ENCODE results near the gene NEGR1.

Gene NEGR1

DNA sequence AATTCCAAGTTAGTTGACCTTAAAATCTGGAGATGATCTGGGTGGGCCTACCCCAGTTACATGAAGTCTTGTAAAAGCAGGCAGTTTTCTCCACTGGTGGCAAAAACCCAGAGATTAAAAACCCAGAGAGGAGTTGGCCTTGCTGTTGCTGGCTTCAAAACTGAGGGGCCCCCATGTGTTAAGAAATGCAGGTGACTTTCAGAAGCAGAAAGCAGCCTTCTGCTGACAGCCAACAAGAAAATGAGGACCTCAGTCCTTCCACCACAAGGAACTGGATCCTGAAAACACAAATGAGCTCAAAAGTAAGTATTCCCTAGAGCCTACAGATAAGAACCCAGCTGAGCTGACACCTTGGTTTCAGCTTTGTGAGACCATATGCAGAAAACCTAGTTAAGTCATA, 857.8 kb downstream of the NEGR1 start:
- DNase-seq = no peak

DNA sequence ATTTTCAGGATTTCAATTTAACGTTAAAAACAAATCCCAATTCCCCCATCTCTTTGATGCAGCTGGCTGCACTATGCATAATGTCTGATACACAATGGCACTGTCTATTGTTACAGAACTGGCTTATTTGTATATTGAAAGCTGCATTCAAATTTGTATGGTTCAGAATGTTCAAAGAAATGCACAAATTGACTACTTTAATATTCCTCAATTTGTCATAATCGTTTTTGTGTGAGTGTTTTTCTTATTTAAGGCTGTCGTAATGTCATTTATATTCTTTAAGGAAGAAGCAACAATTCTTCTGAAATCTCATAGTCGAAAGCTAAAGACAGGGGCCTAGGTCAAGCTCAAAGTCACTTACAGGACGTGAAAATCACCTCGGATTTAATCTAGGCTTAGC, 860.1 kb downstream of the NEGR1 start:
- no peak for DNase-seq

DNA sequence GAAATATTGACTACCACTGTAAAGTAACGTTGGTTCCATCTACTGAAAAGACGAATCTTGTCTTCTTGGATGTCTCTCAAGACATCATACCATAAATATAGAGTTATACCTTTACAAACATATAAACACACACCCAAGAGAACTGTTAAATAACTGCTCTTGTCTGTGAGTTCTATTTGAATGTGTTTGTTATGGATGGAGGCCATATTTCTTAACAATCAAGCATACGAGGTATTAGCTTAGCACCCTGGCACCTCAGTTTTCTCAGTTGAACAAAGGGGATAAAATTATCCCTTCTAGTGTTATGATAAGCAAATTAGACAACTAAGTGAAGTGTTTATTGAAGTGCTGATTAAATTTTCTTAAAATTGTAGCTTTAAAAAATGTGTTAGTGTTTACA, 864.9 kb downstream of the NEGR1 start:
- no peak for DNase-seq

DNA sequence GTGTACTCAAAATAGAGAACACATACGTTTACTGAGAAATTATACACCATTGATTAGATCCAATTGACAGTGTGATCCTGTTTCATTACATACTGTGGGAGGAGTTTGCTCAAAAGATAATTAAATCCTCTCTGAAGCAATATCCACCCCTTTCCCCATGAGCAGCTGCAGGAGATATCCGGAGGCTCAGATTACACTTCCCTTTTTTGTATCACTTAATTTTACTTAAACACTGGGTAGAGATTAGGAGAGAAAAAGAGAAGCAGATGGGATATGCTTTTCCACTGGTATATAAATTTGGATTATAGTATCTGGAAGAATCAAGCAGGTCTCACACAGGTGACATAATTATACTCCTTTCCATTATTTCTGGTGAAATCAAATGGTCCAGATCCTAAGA, 868.2 kb downstream of the NEGR1 start:
- DNase-seq = no peak

DNA sequence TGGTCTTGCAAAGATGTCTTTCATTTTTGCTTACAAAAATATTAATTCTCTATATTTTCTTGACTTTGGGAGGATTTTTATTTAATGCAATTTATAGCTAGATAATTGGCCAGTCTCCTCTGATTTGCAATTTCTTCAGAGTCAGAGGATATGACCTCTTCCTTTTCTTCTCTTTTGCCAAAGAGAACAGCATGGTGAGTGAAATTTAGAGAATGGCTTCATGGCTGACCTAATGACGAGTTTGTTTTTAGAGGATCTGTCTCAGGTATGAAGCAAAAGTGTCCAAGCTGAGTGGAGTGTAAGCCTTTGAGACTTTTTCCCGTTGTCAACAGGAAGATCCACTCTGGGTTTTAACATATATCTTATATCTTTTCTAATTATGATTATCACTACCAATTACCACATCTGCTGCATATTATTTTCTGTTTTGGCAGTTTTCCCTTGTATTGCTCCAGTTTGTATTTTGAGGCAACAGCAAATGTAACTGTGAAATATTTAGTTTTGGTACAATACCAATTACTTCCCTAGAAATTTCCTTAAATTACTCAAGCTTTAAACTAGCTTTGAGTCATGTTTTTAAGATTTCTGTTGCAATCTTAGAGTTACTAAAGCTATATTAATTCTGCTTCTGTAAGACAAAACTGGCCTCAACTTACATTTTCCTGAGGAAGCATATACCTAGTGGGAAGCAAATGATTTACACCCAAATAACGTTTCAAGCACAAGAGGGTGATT, 868.7 kb downstream of the NEGR1 start:
- DNase-seq = no peak

DNA sequence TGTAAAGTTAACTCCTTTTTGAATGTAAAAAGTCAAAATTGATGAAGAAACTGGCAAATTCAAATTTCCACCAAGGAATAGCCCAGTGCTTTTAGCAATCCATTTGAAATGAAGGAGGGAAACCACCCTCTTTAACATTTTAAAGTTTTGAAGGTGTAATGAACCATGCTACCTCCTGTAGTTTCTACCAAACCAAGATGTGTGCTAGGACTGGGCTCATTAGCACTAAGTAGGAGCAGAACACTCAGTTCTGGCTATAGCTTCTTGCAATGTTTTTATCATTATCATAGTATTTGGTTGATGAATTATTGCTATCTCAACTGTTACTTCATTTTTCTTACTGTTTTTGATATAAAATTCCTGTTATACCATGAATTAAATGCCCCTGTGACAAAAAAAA, 882.3 kb downstream of the NEGR1 start:
- DNase-seq = no peak

DNA sequence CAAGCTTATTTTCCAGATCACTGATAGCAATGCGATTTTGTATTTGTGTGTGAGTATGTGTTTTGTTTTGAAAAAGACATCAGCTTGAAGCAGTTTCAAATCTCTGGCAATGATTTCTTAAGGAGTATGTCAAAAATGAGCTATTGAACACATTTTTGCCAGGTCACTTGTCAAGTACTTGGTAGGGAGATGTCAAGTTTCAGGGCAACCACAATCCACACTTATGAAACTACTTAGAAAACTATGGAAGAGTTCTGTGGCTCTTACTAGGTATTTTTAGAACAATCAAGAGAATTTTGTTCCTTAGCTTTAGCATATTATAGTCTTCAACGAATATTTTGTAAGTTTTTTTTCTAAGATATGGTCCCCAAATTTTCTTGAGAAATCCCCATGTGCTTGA, 882.7 kb downstream of the NEGR1 start:
- DNase-seq = no peak

DNA sequence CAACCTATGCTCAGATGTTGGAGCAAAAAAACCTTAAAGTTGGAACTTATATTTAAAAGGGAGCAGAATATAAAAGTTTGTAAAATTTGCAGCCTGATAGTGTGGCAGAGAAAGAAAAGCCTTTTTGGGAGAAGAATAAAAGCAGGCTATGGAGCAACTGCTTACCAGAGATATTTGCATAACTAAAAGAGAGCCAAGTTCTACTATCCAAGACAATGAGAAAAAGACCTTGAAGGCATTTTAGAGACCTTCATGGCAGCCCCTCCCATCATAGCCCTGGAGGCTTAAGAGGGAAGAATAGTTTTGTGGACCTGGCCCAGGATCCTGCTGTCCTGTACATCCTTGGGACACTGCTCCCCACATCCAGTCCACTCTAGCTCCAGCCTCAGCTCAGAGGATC, 889.0 kb downstream of the NEGR1 start:
- no peak for DNase-seq

DNA sequence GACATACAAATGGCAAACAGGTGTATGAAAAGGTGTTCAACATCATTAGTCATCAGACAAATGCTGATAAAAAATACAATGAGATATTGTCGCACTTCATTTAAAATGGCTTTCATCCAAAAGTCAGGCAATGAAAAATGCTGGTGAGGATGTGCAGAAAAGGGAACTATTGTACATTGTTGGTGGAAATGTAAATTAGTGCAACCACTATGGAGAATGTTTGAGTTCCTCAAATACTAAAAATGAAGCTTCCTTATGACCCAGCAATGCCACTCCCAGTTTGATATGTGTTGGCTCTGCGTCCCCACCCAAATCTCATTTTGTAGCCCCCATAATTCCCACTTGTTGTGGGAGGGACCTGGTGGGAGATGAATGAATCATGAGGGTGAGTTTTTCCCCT, 891.8 kb downstream of the NEGR1 start:
- no peak for DNase-seq

DNA sequence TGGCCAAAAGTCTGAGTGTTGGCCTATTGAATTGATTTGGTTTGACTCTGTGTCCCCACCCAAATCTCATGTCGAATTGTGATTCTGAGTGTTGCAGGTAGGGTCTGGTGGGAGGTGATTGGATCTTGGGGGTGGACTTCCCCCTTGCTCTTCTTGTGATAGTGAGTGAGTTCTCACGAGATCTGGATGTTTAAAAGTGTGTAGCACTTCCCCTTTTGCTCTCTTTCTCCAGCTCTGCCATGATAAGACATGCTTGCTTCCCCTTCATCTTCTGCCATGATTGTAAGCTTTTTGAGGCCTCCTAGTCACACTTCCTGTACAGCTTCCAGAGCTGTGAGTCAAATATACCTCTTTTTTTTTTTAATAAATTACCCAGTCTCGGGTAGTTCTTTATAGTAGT, 904.5 kb downstream of the NEGR1 start:
- DNase-seq = no peak

DNA sequence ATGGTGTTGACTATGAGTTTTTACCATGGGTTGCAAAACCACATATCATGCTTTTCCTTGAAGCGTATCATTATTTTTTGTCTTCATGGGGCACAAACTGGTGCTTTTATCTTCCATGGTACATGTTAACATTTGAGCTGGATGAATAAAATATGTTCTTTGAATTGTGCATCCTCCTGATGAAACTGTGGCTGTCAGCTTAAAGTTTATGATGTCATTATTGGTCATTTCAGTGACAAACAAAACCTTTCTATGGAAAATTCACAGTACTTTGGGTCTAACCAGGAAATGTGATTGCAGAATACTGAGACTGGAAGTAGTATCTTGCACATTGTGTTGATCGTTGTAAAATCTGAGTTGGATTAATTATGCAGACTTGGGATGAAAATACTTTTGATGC, 909.8 kb downstream of the NEGR1 start:
- no peak for DNase-seq

DNA sequence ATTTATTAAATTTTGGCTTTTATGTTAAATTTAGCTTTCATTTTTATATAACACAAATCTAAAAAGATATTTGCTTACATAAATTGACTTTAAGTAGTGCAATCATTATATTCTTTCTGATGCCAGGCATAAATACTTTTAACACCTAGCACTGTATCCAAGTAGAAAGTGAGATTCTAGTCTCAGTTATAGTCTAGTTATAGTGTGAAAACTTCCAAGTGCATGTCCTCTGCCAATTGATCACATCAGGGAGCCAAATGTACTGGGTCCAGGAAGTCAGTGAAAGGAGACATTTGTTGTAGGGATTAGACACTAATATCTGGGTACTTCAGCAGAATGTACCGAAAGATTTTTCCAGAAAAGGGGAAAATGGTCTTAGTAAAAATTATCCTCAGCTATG, 910.8 kb downstream of the NEGR1 start:
- no peak for DNase-seq

DNA sequence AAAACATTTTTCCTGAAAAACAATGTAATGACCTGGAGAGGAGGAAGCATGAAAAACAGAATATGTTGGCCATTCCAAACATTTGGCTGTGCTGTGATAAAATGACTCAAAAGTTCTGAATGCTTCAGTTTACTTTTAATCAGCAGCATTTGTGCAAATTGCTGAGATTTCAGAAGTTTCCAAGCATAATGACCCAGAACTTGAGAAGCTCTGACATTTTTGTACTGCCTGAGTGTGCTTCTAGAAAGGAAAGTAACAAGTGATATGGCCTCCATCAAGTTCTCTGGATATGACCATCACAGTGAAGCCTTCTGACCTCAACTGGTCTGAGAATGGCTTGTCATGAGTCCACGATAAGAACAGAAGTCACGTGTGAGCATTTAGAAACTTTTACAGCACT, 918.1 kb downstream of the NEGR1 start:
- no peak for DNase-seq

DNA sequence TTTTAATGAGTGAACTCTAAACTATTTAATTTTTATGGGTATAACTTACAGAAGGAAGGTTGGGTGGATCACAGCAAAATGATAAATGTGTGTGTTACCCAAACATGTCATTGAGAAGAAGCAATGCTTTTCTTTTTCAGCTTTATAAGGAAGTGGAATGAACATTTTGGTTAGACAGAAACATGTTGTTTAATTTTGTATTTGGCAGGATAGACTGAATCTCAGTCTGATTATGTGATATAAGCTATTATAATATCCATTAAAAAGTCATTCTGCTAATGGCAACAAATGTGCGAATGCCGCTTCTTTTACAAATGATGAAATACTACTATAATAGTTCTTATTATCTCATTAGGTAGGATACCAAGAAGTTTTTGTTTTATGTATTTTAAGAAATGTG, 919.6 kb downstream of the NEGR1 start:
- DNase-seq = no peak

DNA sequence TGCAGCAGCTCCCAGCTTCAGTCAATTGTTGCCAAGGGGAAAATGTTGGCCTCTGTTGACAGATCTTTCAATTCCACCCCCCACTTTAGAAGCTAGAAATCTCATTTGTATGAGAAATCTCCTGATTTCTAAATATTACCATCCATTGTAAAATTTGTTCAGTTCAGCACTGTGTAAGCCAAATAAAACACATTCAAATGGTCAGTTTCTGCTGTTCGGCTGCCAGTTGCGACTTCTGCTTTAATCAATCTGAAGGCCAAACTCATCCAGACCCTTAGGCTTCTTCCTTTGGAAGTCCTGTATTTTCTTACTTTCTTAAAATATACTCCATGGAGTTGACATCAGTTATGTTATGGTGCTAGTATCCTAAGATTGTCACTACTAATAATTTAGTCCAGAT, 920.3 kb downstream of the NEGR1 start:
- no peak for DNase-seq

DNA sequence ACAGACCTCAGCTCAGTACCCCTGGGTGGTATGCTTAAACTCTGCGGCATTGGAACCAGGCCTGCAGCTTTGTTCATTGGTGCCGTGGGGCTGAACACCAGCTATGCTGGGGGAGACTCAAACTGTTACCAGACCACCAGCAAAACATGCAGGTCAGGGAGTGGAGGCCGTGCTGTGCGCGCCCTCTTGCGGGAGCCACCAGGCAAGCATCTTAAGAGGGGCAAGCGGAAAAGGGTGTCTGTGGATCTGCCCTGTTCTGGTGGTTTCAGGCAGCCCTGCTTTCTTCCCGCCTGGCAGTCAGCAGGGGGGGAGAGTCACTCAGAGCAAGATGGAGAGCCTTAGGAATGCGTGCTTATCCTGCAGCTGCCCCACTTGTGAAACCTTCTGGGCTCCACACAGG, 924.6 kb downstream of the NEGR1 start:
- DNase-seq = no peak

DNA sequence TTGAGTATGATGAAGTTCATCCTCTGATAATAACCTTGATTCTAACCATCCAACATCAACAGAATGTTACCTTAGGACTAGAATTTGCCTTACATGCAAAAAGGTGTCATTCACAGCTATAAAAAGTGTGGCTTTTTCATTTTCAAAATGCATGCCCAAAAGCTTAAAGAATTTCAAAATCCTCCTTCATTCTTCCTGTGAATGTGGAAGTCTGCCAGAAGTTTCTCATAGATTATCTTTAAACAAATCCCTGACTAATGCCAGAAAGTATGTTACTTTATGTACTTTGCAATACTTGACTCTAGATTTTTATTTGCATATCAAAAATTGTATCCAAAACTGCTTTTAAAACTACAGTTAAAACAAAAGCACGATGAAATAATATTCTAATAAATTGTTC, 930.9 kb downstream of the NEGR1 start:
- no peak for DNase-seq

DNA sequence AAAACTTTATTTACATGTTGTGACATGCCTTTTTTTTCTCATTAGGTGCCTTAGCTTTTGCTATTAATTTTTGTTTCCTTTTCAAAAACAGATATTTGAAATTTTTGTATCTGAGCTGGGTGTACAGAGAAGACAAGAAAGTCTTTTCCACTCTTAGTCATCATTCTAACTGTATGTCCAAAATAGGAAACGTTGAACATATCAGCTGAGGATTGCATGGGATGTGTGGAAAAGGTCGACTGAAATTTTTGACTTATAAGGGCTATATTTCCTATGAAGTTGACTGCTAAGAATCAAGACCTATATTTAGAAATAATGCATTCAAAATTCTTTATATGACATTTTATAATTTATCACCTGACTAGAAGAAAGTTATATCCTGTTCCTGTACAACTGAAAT, 931.5 kb downstream of the NEGR1 start:
- no peak for DNase-seq

DNA sequence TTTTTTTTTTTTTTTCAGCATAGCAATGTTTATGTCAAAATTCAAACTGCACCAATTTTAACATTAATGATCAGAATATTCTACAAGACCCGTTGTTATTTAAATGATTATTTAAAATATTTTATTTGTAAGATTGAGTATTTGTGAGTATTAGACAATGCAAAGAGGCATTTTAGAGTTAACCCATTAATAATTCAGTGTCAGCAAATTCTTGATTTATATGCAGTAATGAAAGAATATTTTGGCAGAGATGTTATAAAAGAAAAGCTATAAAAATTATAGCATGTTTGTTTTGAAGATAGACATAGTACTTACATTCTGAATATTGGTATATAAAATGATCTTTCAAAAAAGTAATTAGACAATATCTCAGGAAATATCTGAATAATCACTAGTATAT, 932.0 kb downstream of the NEGR1 start:
- DNase-seq = no peak
